Omental fat pad (tissue), 4 donors: Measurements from ENCODE around the gene NR2F6. TPM values are rescaled to one million over a fixed set of nuclear protein-coding genes. Genes with fewer than 3 reads are reported as not detected.

Experiments used
- ATAC-seq: fragments of 150-250 bp; one replicate; pipeline ENCODE4 v1.9.1; 2016; ENCODE audit warnings: mild to moderate bottlenecking, moderate library complexity; ENCODE audit not compliant: low FRiP score
- DNase-seq: peaks from one replicate; pipeline ENCODE4 v3.0.0-alpha.2; 2019; ENCODE audit warnings: low spot score
- CTCF ChIP-seq, 3 donors: fragments of 450-650 bp; IDR thresholded peaks; one replicate each; pipeline ENCODE4 v1.5.1; 2016 to 2017; ENCODE audit warnings: antibody characterized with exemption in 3 of 3, mild to moderate bottlenecking in 3 of 3, moderate library complexity in 2 of 3
- total RNA-seq, 4 donors: library from RNA; depleted of rRNA; stranded (reverse); fragments of >200 nt; gene quantifications; one replicate each; pipeline ENCODE4 v1.1.0, GENCODE V29; 2016

NR2F6 gene
- total RNA-seq, 4 donors from 2014 or later = 16.9 to 45.4 (median 29.8) TPM

GRCh38 chr19:17229890-17230289, 15.8 kb downstream of the NR2F6 start:
- no peak for TF ChIP-seq CTCF (IDR thresholded peaks at IDR 0.05)
- DNase-seq (no peak), ATAC-seq (no peak)

- no peak for DNase-seq
- TF ChIP-seq CTCF (IDR thresholded peaks at IDR 0.05) = no peak
- no peak for ATAC-seq
These were observed 17.8 kb downstream of the NR2F6 start for GRCh38 chr19:17227798-17228367.

- no peak for TF ChIP-seq CTCF (IDR thresholded peaks at IDR 0.05)
- DNase-seq (peak; percentile 96), ATAC-seq (peak; percentile 98)
These were observed 19.5 kb downstream of the NR2F6 start, which contains the start of gene OCEL1 for GRCh38 chr19:17226002-17226933. Gene OCEL1 (plus strand): TSS chr19:17226226. CDS start chr19:17226248, 22 bp downstream.

- no peak for DNase-seq
- no peak for ATAC-seq
- no peak for TF ChIP-seq CTCF (IDR thresholded peaks at IDR 0.05)
These were observed 20.7 kb downstream of the NR2F6 start for GRCh38 chr19:17225053-17225452.

GRCh38 chr19:17220207-17220758, 25.4 kb downstream of the NR2F6 start:
- DNase-seq (no peak), ATAC-seq (peak; percentile 41)
- no peak for TF ChIP-seq CTCF (IDR thresholded peaks at IDR 0.05)

GRCh38 chr19:17219286-17219685, 26.4 kb downstream of the NR2F6 start:
- DNase-seq (no peak), ATAC-seq (no peak)
- TF ChIP-seq CTCF (IDR thresholded peaks at IDR 0.05) = no peak
